SK-N-SH (cell line): ENCODE data around the gene ABCA7. TPM values are rescaled to one million over a fixed set of nuclear protein-coding genes. Genes with fewer than 3 reads are reported as not detected.

Experiments used
- CTCF ChIA-PET: fragments of 300-600, 350-600 bp; formaldehyde crosslinking; extraction: SDS; loops from one replicate; lab custom pipeline; 2021; lab: Yijun Ruan, JAX
- POLR2A ChIA-PET: fragments of 350-600 bp; sonication (Branson Sonifier 250); formaldehyde crosslinking; extraction: SDS; loops from one replicate; lab custom pipeline; 2020; ENCODE audit warnings: antibody characterized with exemption, inconsistent platforms; lab: Yijun Ruan, JAX
- DNase-seq: peaks from one replicate; pipeline ENCODE4 v3.0.0; 2012
- H2AFZ ChIP-seq: fragments of 200-600 bp; sonication (generic); 2 replicates; pipeline ENCODE4 v1.8.1; 2016; ENCODE audit warnings: antibody characterized with exemption, mild to moderate bottlenecking, low read depth
- H3F3A ChIP-seq: fragments of 200-600 bp; sonication (generic); replicated peaks from 2 replicates; pipeline ENCODE3; 2016; ENCODE audit warnings: antibody characterized with exemption, mild to moderate bottlenecking; ENCODE audit not compliant: insufficient read depth
- H3K27ac ChIP-seq, 2 experiments: fragments of 200-500 bp in 1 of 2; fragments of 200-600 bp in 1 of 2; sonication (Bioruptor generic) in 1 of 2; sonication (generic), shearing (Covaris generic) in 1 of 2; 2 replicates each; pipeline versions ENCODE4 v1.5.1 to v1.6.1; 2014 to 2016; ENCODE audit warnings: low read depth in 2 of 2, inconsistent platforms in 1 of 2, low read length in 1 of 2, mild to moderate bottlenecking in 1 of 2, mixed read lengths in 1 of 2
- H3K27me3 ChIP-seq: fragments of 200-600 bp; sonication (generic), shearing (Covaris generic); 2 replicates; pipeline ENCODE4 v1.6.1; 2016; ENCODE audit warnings: mixed run types; ENCODE audit not compliant: insufficient read depth
- H3K36me3 ChIP-seq, 2 experiments: fragments of 200-500 bp in 1 of 2; fragments of 200-600 bp in 1 of 2; sonication (Bioruptor generic) in 1 of 2; sonication (generic) in 1 of 2; replicated peaks in 1 of 2; 2 replicates each; pipeline versions ENCODE3 to v1.5.1; 2014 to 2016; ENCODE audit warnings: low read length in 1 of 2, mild to moderate bottlenecking in 1 of 2; ENCODE audit not compliant: insufficient read depth in 2 of 2, control insufficient read depth in 1 of 2
- H3K4me1 ChIP-seq, 2 experiments: fragments of 200-500 bp in 1 of 2; fragments of 200-600 bp in 1 of 2; sonication (Bioruptor generic) in 1 of 2; sonication (generic), shearing (Covaris generic) in 1 of 2; 2 replicates each; pipeline versions ENCODE4 v1.5.1 to v1.6.1; 2014 to 2016; ENCODE audit warnings: low read depth in 1 of 2, low read length in 1 of 2, mixed run types in 1 of 2; ENCODE audit not compliant: insufficient read depth in 2 of 2, control insufficient read depth in 1 of 2
- H3K4me2 ChIP-seq: fragments of 200-600 bp; sonication (generic), shearing (Covaris generic); 2 replicates; pipeline ENCODE4 v1.6.1; 2017; ENCODE audit warnings: mixed run types
- H3K4me3 ChIP-seq, 2 experiments: fragments of 200-500 bp in 1 of 2; fragments of 200-600 bp in 1 of 2; sonication (Bioruptor generic) in 1 of 2; sonication (generic), shearing (Covaris generic) in 1 of 2; 2 replicates each; pipeline versions ENCODE4 v1.5.1 to v1.8.1; 2014 to 2016; ENCODE audit warnings: low read depth in 2 of 2, inconsistent platforms in 1 of 2, low read length in 1 of 2, mild to moderate bottlenecking in 1 of 2, mixed read lengths in 1 of 2, moderate library complexity in 1 of 2
- H3K79me2 ChIP-seq: fragments of 200-600 bp; sonication (generic); 2 replicates; pipeline ENCODE4 v1.8.1; 2017; ENCODE audit warnings: mild to moderate bottlenecking; ENCODE audit not compliant: insufficient read depth
- H3K9ac ChIP-seq: fragments of 200-600 bp; sonication (generic); 2 replicates; pipeline ENCODE4 v1.6.1; 2017; ENCODE audit warnings: mixed run types
- H3K9me2 ChIP-seq: fragments of 200-600 bp; sonication (generic); 2 replicates; pipeline ENCODE4 v1.6.1; 2017; ENCODE audit warnings: mixed run types
- H3K9me3 ChIP-seq: fragments of 200-600 bp; sonication (generic); 2 replicates; pipeline ENCODE4 v1.6.1; 2017; ENCODE audit warnings: mixed run types, mild to moderate bottlenecking, moderate library complexity
- H4K20me1 ChIP-seq: fragments of 200-600 bp; sonication (generic); 2 replicates; pipeline ENCODE4 v1.6.1; 2017; ENCODE audit warnings: mild to moderate bottlenecking, mixed run types; ENCODE audit not compliant: insufficient read depth
- FOXM1 ChIP-seq: IDR thresholded peaks from 2 replicates; pipeline ENCODE4 v1.4.0; 2012; ENCODE audit warnings: low read depth, mild to moderate bottlenecking
- MXI1 ChIP-seq: IDR thresholded peaks from 2 replicates; pipeline ENCODE4 v1.6.1; 2012; ENCODE audit warnings: mild to moderate bottlenecking, low read depth, low read length, improper control_type of control experiment
- PBX3 ChIP-seq: IDR thresholded peaks from 2 replicates; pipeline ENCODE4; 2012
- REST ChIP-seq: IDR thresholded peaks from 2 replicates; pipeline ENCODE4 v1.6.1; 2012; ENCODE audit warnings: mild to moderate bottlenecking, low read depth, low read length, moderate library complexity
- TAF1 ChIP-seq: IDR thresholded peaks from 2 replicates; pipeline ENCODE4 v1.6.1; 2012; ENCODE audit warnings: low read depth, mild to moderate bottlenecking, low read length, moderate library complexity, borderline replicate concordance
- WGBS: methylation state at CpG from one replicate; pipeline ENCODE4 v1.1.6; 2017; ENCODE audit warnings: low lambda C conversion rate; 5-methylcytosine and 5-hydroxymethylcytosine counted together
- polyA plus RNA-seq, 3 experiments: library from polyadenylated mRNA; depleted of rRNA; stranded (reverse); fragments of >200 nt; gene quantifications; 2 replicates each; pipeline ENCODE4 v1.2.3, GENCODE V29; 2012
- TF ChIP-seq, protein P1 (sequence below): IDR thresholded peaks from 2 replicates; pipeline ENCODE4 v1.4.0; 2012; ENCODE audit warnings: low read depth, borderline replicate concordance

Gene ABCA7
- polyA plus RNA-seq, 1 of the 3 experiments (the other 2 are of a cell fraction): 7.8 TPM

DNA sequence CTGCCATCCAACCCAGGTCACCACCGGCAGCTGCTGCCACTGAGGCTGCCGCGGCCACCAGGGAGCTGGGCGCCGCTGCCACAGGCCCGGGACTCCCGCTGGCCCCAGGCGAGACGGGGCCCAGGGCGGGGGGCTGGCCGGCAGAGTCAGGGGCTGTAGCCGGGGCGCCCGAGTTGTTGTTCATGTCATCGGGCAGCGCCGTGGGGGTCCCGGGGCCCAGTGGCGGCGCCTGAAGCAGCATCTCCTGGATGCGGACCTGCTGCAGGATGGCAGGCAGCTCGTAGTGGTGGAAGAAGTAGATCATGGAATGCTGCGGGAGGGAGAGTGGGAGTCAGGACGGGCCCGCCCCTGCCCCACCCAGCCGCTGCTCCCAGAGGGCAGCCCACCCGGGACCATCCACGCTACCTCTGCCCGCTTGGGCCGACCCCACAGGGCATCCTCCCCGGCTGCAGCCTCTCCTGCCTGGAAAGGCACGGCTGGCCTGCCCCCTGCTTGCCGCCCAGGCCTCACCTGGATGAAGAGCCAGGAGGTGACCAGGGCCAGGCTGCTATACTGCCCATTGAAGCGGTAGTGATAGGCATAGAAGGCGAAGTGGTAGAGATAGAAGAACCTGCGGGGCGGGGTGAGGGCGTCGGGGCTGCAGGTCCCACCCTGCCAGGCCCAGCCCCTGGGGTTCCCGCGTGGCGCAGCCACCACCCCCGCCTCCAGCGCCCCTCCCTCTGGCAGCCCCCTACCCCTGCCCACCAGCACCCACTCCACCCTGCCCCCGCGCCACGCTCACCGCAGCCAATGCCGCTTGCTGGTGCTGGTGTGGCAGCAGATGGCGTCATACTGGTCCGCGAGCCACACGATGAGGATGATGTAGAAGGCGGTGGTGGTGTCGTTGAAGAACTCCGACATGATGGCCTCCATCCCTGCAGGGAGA, 29.1 kb upstream of the ABCA7 start (continued):
- TF ChIP-seq, protein P1, sequence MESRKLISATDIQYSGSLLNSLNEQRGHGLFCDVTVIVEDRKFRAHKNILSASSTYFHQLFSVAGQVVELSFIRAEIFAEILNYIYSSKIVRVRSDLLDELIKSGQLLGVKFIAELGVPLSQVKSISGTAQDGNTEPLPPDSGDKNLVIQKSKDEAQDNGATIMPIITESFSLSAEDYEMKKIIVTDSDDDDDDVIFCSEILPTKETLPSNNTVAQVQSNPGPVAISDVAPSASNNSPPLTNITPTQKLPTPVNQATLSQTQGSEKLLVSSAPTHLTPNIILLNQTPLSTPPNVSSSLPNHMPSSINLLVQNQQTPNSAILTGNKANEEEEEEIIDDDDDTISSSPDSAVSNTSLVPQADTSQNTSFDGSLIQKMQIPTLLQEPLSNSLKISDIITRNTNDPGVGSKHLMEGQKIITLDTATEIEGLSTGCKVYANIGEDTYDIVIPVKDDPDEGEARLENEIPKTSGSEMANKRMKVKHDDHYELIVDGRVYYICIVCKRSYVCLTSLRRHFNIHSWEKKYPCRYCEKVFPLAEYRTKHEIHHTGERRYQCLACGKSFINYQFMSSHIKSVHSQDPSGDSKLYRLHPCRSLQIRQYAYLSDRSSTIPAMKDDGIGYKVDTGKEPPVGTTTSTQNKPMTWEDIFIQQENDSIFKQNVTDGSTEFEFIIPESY: no peak
- TF ChIP-seq MXI1: no peak
- no peak for TF ChIP-seq FOXM1
- no peak for TF ChIP-seq TAF1
- no peak for TF ChIP-seq PBX3

DNA sequence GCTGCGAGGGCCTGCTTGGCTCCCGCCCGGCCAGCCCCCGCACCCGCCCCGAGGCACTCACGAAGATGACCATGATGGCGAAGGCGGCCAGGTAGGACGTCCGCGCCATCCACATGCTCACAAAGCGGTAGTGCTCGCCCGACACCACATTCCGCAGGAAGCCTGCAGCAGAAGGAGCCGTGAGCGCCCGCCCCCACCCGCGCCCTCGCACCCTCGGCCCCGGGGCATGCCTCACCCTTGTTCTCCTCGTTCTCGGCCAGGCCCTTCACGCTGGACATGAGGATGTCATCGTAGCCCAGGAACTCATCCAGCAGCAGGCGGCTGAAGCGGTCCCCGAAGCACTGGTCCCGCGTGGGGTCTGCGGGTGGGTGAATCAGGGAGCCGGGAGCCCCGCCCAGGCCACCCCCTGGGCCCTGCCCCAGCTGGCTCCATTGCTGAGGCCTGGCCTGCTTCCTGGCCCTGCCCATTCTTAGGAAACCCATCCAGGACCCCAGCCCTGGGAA, 28.0 kb upstream of the ABCA7 start:
- DNase-seq: no peak
- H3K27me3 ChIP-seq: no peaks in the 10 kb centered on the region
- no peak overlapping the region for H3K4me3 ChIP-seq
- no peak overlapping the region for H3K4me2 ChIP-seq
- H2AFZ ChIP-seq: no peak overlapping the region
- H3K9ac ChIP-seq: no peak overlapping the region
- no peak for TF ChIP-seq REST
- TF ChIP-seq MXI1: no peak
- TF ChIP-seq, protein P1: no peak
- no peak for TF ChIP-seq TAF1
- H3K9me2 ChIP-seq: no peaks in the 10 kb centered on the region
- H3K4me1 ChIP-seq: peaks cover 0 to 5% of the 10 kb centered on the region in 2 experiments; a peak in 1 of 4 replicates
- H4K20me1 ChIP-seq: peaks cover 34% of the 10 kb centered on the region
- 94% methylated on average over 19 of the region's 36 CpGs for WGBS
- POLR2A ChIA-PET: no interaction called here
- H3K36me3 ChIP-seq: peaks cover 0 to 51% of the 10 kb centered on the region in 2 experiments
- H3K27ac ChIP-seq: no peak overlapping the region
- peaks cover under 1% of the 10 kb centered on the region for H3F3A ChIP-seq
- CTCF ChIA-PET: no interaction called here
- H3K79me2 ChIP-seq: peaks cover 34% of the 10 kb centered on the region
- H3K9me3 ChIP-seq: no peaks in the 10 kb centered on the region
